Measurements from ENCODE around the gene ERO1B. TPM values are rescaled to one million over a fixed set of nuclear protein-coding genes. Genes with fewer than 3 reads are reported as not detected.

Gene ERO1B
- total RNA-seq, 1 experiment from 2014 or later, result 5.4 TPM

DNA sequence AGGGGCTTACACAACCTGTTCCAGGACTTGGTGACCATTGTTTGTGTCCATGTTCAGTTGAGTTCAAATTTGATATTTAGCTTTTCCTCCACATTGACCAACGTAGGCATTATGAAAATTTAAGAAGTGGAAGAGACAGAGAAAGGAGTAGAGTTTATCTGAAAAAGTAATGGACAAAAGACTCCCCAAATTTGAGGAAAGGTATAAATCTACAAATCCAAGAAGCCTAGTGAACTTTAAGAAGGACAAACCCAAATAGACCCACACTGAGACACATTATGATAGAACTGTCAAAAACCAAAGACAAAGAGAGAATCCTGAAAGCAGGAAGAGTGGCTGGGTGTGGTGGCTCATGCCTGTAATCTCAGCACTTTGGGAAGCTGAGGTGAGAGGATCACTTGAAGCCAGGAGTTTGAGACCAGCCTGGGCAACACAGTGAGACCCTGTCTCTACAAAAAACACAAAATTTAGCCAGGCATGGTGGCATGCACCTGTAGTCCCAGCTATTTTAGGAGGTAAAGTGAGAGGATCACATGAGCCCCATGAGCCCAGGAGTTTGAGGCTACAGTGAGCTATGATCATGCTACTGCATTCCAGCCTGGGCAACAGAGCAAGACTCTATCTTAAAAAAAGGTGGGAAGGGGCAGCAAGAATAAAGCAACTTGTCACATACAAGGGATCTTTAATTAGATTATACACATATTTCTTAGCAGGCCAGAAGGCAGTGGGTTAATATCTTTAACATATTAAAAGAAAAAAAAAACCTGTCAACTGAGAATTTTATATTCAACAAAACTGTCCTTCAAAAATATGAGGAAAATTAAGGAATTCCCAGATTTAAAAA lies 41.0 kb upstream of the ERO1B start (continued):
- no peak for TF ChIP-seq ATF3 (IDR thresholded peaks at IDR 0.05)

DNA sequence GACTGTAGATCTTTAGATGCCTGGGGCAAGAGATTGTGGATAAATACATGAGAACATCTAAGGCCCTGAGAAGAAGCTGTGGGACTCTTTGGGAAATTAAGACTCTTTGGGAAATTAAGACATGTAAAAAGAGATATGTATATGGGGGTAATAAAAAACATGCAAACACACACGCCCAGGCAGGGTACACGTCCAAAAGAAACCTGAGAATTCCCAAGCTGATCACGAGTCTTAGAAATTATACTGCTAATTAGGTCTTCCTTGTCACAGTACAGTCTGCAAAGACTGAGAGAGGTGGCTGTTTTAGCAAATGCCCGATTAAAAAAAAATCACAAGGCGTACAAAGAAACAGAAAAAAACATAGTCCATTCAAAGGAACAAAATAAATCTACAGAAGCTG lies 39.3 kb upstream of the ERO1B start:
- H3K4me1 ChIP-seq (ENCODE audit: control insufficient read depth in 1 of 2, insufficient read depth in 2 of 2, low read length in 2 of 2), result no peaks in the 10 kb centered on the region
- H3K4me3 ChIP-seq (replicated peaks in 1 of 2; ENCODE audit: low read depth in 1 of 2, low read length in 2 of 2), result no peak overlapping the region
- H3K27ac ChIP-seq (ENCODE audit: low read depth, low read length), result no peak overlapping the region
- H3K4me2 ChIP-seq (ENCODE audit: low read length), result no peak overlapping the region
- no peak for DNase-seq (ENCODE audit: low read depth, low spot score)
- H3K9me2 ChIP-seq (ENCODE audit: insufficient read depth), result no peaks in the 10 kb centered on the region
- no peak overlapping the region for H2AFZ ChIP-seq (ENCODE audit: low read depth, low read length, poor library complexity, severe bottlenecking)
- TF ChIP-seq MAX (IDR thresholded peaks at IDR 0.05) (no peak), POLR2AphosphoS5 (IDR thresholded peaks at IDR 0.05; ENCODE audit: low read depth, low read length) (no peak), EZH2phosphoT487 (IDR thresholded peaks at IDR 0.05; ENCODE audit: borderline replicate concordance) (no peak), FOSL1 (IDR thresholded peaks at IDR 0.05; ENCODE audit: low read depth) (no peak), ELF1 (IDR thresholded peaks at IDR 0.05; ENCODE audit: borderline replicate concordance, low read depth) (no peak), EZH2 (IDR thresholded peaks at IDR 0.05) (no peak)
- TF ChIP-seq, protein P1, sequence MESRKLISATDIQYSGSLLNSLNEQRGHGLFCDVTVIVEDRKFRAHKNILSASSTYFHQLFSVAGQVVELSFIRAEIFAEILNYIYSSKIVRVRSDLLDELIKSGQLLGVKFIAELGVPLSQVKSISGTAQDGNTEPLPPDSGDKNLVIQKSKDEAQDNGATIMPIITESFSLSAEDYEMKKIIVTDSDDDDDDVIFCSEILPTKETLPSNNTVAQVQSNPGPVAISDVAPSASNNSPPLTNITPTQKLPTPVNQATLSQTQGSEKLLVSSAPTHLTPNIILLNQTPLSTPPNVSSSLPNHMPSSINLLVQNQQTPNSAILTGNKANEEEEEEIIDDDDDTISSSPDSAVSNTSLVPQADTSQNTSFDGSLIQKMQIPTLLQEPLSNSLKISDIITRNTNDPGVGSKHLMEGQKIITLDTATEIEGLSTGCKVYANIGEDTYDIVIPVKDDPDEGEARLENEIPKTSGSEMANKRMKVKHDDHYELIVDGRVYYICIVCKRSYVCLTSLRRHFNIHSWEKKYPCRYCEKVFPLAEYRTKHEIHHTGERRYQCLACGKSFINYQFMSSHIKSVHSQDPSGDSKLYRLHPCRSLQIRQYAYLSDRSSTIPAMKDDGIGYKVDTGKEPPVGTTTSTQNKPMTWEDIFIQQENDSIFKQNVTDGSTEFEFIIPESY (IDR thresholded peaks at IDR 0.05; ENCODE audit: extremely low read depth, insufficient replicate concordance, low read length), result no peak
- BruUV-seq (replicated peaks), result no TSS peak
- no peak for ATAC-seq
- CTCF ChIA-PET, result no interaction called here
- no peaks in the 10 kb centered on the region for H3K79me2 ChIP-seq (ENCODE audit: insufficient read depth, low read length)
- RAD21 ChIA-PET (ENCODE audit: low non-redundant PET in 1 of 2, low total read pairs in 2 of 2, uncharacterized antibody in 2 of 2, unreplicated experiment in 2 of 2), result no interaction called here
- H3K27me3 ChIP-seq (ENCODE audit: insufficient read depth, low read length), result no peaks in the 10 kb centered on the region
- H4K20me1 ChIP-seq (ENCODE audit: insufficient read depth), result no peaks in the 10 kb centered on the region
- intact Hi-C loops (cut with micrococcal nuclease), result no loop called here
- H3K9me3 ChIP-seq (ENCODE audit: control insufficient read depth in 1 of 2, insufficient read depth in 1 of 2, low read depth in 1 of 2, low read length in 2 of 2), result peaks cover 0 to 10% of the 10 kb centered on the region in 2 experiments; a peak in 2 of 4 replicates
- no peaks in the 10 kb centered on the region for H3K36me3 ChIP-seq (ENCODE audit: control insufficient read depth in 1 of 2, insufficient read depth in 2 of 2, low read length in 2 of 2)
- no peak overlapping the region for H3K9ac ChIP-seq (ENCODE audit: low read length)
- POLR2A ChIA-PET, result no interaction called here
